ENCODE data around the gene KRTAP5-1. TPM values are rescaled to one million over a fixed set of nuclear protein-coding genes. Genes with fewer than 3 reads are reported as not detected.

The KRTAP5-1 gene
- total RNA-seq, 1 experiment from 2014 or later = not detected

GRCh38 chr11:1566381-1567051 is 18.6 kb downstream of the KRTAP5-1 start:
- H3K36me3 ChIP-seq (ENCODE audit: control insufficient read depth in 1 of 2, insufficient read depth in 2 of 2, low read length in 2 of 2) = no peaks in the 10 kb centered on the region; a peak in 1 of 4 replicates
- no peaks in the 10 kb centered on the region for H3K9me3 ChIP-seq (ENCODE audit: control insufficient read depth in 1 of 2, insufficient read depth in 1 of 2, low read depth in 1 of 2, low read length in 2 of 2)
- no peaks in the 10 kb centered on the region for H3K27me3 ChIP-seq (ENCODE audit: insufficient read depth, low read length)
- H3K9me2 ChIP-seq (ENCODE audit: insufficient read depth) = no peaks in the 10 kb centered on the region
- ChIA-PET RAD21 (ENCODE audit: low non-redundant PET in 1 of 2, low total read pairs in 2 of 2, uncharacterized antibody in 2 of 2, unreplicated experiment in 2 of 2) (no interaction called here), CTCF (interaction anchor here (1.4 kb wide), 1 partner anchor 20 kb away, joined by 4 read pairs; no protein-coding TSS in a partner anchor), POLR2A (no interaction called here)
- no peak overlapping the region for H3K27ac ChIP-seq (ENCODE audit: low read depth, low read length)
- H3K4me3 ChIP-seq (replicated peaks in 1 of 2; ENCODE audit: low read depth in 1 of 2, low read length in 2 of 2) = no peak overlapping the region
- no peak for DNase-seq (ENCODE audit: low read depth, low spot score)
- H3K4me2 ChIP-seq (ENCODE audit: low read length) = no peak overlapping the region
- intact Hi-C loops (cut with micrococcal nuclease) = no loop called here
- BruUV-seq (replicated peaks) = no TSS peak
- ATAC-seq = no peak
- H4K20me1 ChIP-seq (ENCODE audit: insufficient read depth) = no peaks in the 10 kb centered on the region
- peaks cover 2 to 8% of the 10 kb centered on the region in 2 experiments; a peak in 1 of 4 replicates for H3K4me1 ChIP-seq (ENCODE audit: control insufficient read depth in 1 of 2, insufficient read depth in 2 of 2, low read length in 2 of 2)
- H3K9ac ChIP-seq (ENCODE audit: low read length) = no peak overlapping the region
- TF ChIP-seq CTCF (IDR thresholded peaks at IDR 0.05 in 2 of 3, conservative IDR thresholded peaks at IDR 0.05 in 1 of 3; ENCODE audit: borderline replicate concordance in 1 of 3, insufficient read depth in 1 of 3, low read depth in 2 of 3, low read length in 2 of 3) (peak in 2 of 3 experiments; percentile 18 to 22; a peak in 2 of 6 replicates), YY1 (IDR thresholded peaks at IDR 0.05; ENCODE audit: extremely low read depth, insufficient replicate concordance, low read depth, low read length) (no peak), SIN3A (IDR thresholded peaks at IDR 0.05; ENCODE audit: low read depth) (no peak), EGR1 (IDR thresholded peaks at IDR 0.05; ENCODE audit: low read depth) (no peak), JUND (IDR thresholded peaks at IDR 0.05) (no peak)
- peaks cover 3% of the 10 kb centered on the region; the same call in 1 of the 2 replicates for H3K79me2 ChIP-seq (ENCODE audit: insufficient read depth, low read length)
- H2AFZ ChIP-seq (ENCODE audit: low read depth, low read length, poor library complexity, severe bottlenecking) = no peak overlapping the region

GRCh38 chr11:1565904-1566247 is 19.2 kb downstream of the KRTAP5-1 start:
- H3K79me2 ChIP-seq (ENCODE audit: insufficient read depth, low read length) = no peaks in the 10 kb centered on the region; the same call in 1 of the 2 replicates
- no peaks in the 10 kb centered on the region for H3K27me3 ChIP-seq (ENCODE audit: insufficient read depth, low read length)
- intact Hi-C loops (cut with micrococcal nuclease) = no loop called here
- CTCF ChIA-PET = interaction anchor here (1.7 kb wide), 1 partner anchor 19 kb away, joined by 7 read pairs; no protein-coding TSS in a partner anchor
- POLR2A ChIA-PET = no interaction called here
- no peak for ATAC-seq
- H3K4me1 ChIP-seq (ENCODE audit: control insufficient read depth in 1 of 2, insufficient read depth in 2 of 2, low read length in 2 of 2) = peaks cover 2 to 4% of the 10 kb centered on the region in 2 experiments; a peak in 1 of 4 replicates
- H3K9me3 ChIP-seq (ENCODE audit: control insufficient read depth in 1 of 2, insufficient read depth in 1 of 2, low read depth in 1 of 2, low read length in 2 of 2) = no peaks in the 10 kb centered on the region
- no TSS peak for BruUV-seq (replicated peaks)
- H3K4me2 ChIP-seq (ENCODE audit: low read length) = no peak overlapping the region
- RAD21 ChIA-PET (ENCODE audit: low non-redundant PET in 1 of 2, low total read pairs in 2 of 2, uncharacterized antibody in 2 of 2, unreplicated experiment in 2 of 2) = no interaction called here
- H3K4me3 ChIP-seq (replicated peaks in 1 of 2; ENCODE audit: low read depth in 1 of 2, low read length in 2 of 2) = no peak overlapping the region
- H4K20me1 ChIP-seq (ENCODE audit: insufficient read depth) = no peaks in the 10 kb centered on the region
- DNase-seq (ENCODE audit: low read depth, low spot score) = no peak
- H2AFZ ChIP-seq (ENCODE audit: low read depth, low read length, poor library complexity, severe bottlenecking) = no peak overlapping the region
- no peak overlapping the region for H3K27ac ChIP-seq (ENCODE audit: low read depth, low read length)
- no peak overlapping the region for H3K9ac ChIP-seq (ENCODE audit: low read length)
- no peaks in the 10 kb centered on the region for H3K9me2 ChIP-seq (ENCODE audit: insufficient read depth)
- no peaks in the 10 kb centered on the region; a peak in 1 of 4 replicates for H3K36me3 ChIP-seq (ENCODE audit: control insufficient read depth in 1 of 2, insufficient read depth in 2 of 2, low read length in 2 of 2)
- TF ChIP-seq ELF1 (IDR thresholded peaks at IDR 0.05; ENCODE audit: borderline replicate concordance, low read depth) = no peak
- no peak for TF ChIP-seq MAX (IDR thresholded peaks at IDR 0.05)
- no peak for TF ChIP-seq REST (IDR thresholded peaks at IDR 0.05; ENCODE audit: low read depth)
- TF ChIP-seq ZNF274 (IDR thresholded peaks at IDR 0.05; ENCODE audit: low read depth, low read length) = no peak
- TF ChIP-seq CTCF (IDR thresholded peaks at IDR 0.05 in 2 of 3, conservative IDR thresholded peaks at IDR 0.05 in 1 of 3; ENCODE audit: borderline replicate concordance in 1 of 3, insufficient read depth in 1 of 3, low read depth in 2 of 3, low read length in 2 of 3) = no peak
- TF ChIP-seq EZH2 (IDR thresholded peaks at IDR 0.05) = no peak

Measured in HCT116 (cell line).